ENCODE data around the gene DMRTC2. TPM values are rescaled to one million over a fixed set of nuclear protein-coding genes. Genes with fewer than 3 reads are reported as not detected.

Gene DMRTC2
- total and polyA plus RNA-seq, 2 of the 8 experiments (the other 6 are each of a cell fraction or from before 2014, with no cell fraction given), result not detected

GRCh38 chr19:41868989-41869300, 24.1 kb downstream of the DMRTC2 start (continued):
- TF ChIP-seq CHD7 (IDR thresholded peaks at IDR 0.05; ENCODE audit: insufficient replicate concordance, low read length) (no peak), EZH2 (IDR thresholded peaks at IDR 0.05; ENCODE audit: low read depth, low read length, severe bottlenecking) (no peak), SP2 (IDR thresholded peaks at IDR 0.05; ENCODE audit: low read length) (no peak)
